ENCODE measurements around the gene PROCA1.

- TF ChIP-seq CTCF (IDR thresholded peaks at IDR 0.05), result no peak
- TF ChIP-seq POLR2A (IDR thresholded peaks at IDR 0.05), result no peak
Measured at GRCh38 chr17:28705074-28705659, 6.5 kb downstream of the PROCA1 start.

All from ovary (tissue), 3 donors.